22Rv1 (cell line): ENCODE results near the gene WBP1L.

Experiments used
- CTCF ChIP-seq: fragments of 450-650 bp; IDR thresholded peaks from 2 replicates; pipeline ENCODE4 v1.5.1; 2017; ENCODE audit warnings: mild to moderate bottlenecking
- ZFX ChIP-seq: fragments of 450-650 bp; IDR thresholded peaks from 2 replicates; pipeline ENCODE4 v1.6.1; 2017; ENCODE audit warnings: antibody characterized with exemption, borderline replicate concordance

DNA sequence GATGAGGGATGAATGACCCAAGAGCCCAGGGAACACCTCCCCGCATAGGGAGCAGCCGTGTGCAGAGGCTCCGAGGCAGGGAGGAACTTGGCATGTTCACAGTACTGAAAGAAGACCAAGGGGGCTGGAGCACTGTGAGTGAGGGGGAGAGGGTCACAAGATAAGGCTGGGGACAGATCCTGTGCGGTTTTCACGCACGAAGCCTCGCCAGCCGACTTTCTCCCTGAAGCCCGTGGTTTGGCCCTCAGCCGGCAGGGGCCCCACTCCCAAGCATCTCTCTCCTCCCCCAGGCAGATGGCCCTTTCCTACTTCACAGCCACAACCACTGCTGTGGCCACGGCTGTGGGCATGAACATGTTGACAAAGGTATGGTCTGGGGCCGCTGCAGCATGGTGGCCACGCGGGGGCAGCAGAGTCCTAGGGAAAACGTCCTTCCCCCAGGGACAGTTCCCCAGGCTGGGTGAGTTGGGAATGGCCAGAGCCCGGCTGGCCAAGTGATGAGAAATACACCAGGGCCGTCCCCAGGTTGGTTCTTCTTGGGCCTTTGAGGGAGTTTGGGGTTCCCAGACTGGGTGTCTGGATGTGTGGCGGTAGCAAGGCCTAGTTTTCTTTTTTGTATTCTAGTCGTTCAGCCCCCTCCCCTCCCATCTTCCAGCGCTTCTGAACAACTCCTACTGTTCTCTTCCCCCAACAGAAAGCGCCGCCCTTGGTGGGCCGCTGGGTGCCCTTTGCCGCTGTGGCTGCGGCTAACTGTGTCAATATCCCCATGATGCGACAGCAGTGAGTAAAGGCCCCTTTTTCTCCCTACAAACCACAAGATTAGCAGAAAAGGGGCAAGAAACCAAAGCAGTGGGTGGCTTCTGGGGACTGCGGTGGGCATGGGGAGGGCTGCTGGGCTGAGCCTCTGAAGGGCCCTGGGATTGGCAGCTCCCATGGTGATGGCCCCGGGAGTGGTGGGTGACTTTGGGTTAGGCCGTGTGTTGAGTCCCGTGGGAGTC is 14.4 kb upstream of the WBP1L start:
- TF ChIP-seq CTCF (peak; percentile 94), ZFX (no peak)
